GM11168 (cell line): ENCODE data around the gene DPP10.
"Not testable (repeated sequence)": the region's sequence is repeated elsewhere in the genome, so short reads cannot be mapped to it uniquely, and the experiment has no call there.

Source experiments
- in situ Hi-C: fragments of 300-500 bp; cut with MboI; formaldehyde crosslinking; loops from one replicate; pipeline ENCODE4 v1.12.0; 2022; ENCODE audit warnings: low sequenced_read_pairs; ENCODE audit not compliant: unreplicated experiment

Gene DPP10

GRCh38 chr2:115359550-115359949 lies 917.1 kb downstream of the DPP10 start:
- in situ Hi-C loops: no loop called here

GRCh38 chr2:115364093-115364492 lies 921.7 kb downstream of the DPP10 start:
- in situ Hi-C loops: no loop called here

GRCh38 chr2:115369400-115369799 lies 927.0 kb downstream of the DPP10 start:
- in situ Hi-C loops: no loop called here

- in situ Hi-C loops: no loop called here
These were observed 932.5 kb downstream of the DPP10 start for GRCh38 chr2:115374981-115375380.

- in situ Hi-C loops: no loop called here
These were observed 942.0 kb downstream of the DPP10 start for GRCh38 chr2:115384399-115384798.

GRCh38 chr2:115386465-115386864 lies 944.0 kb downstream of the DPP10 start:
- in situ Hi-C loops: no loop called here

- in situ Hi-C loops: no loop called here
These were observed 946.6 kb downstream of the DPP10 start for GRCh38 chr2:115389024-115389423.

GRCh38 chr2:115389898-115390565 lies 947.6 kb downstream of the DPP10 start:
- in situ Hi-C loops: no loop called here

GRCh38 chr2:115396579-115396978 lies 954.1 kb downstream of the DPP10 start:
- in situ Hi-C loops: no loop called here

GRCh38 chr2:115400940-115401339 lies 958.5 kb downstream of the DPP10 start:
- in situ Hi-C loops: no loop called here

- in situ Hi-C loops: no loop called here
These were observed 970.1 kb downstream of the DPP10 start for GRCh38 chr2:115412501-115412900.

GRCh38 chr2:115413791-115414190 lies 971.4 kb downstream of the DPP10 start:
- in situ Hi-C loops: no loop called here

- in situ Hi-C loops: no loop called here
These were observed 972.0 kb downstream of the DPP10 start for GRCh38 chr2:115414466-115414865.

- in situ Hi-C loops: no loop called here
These were observed 979.7 kb downstream of the DPP10 start for GRCh38 chr2:115422004-115422634.

- in situ Hi-C loops: no loop called here
These were observed 985.0 kb downstream of the DPP10 start for GRCh38 chr2:115427436-115427835.

GRCh38 chr2:115440746-115441145 lies 998.3 kb downstream of the DPP10 start:
- in situ Hi-C loops: not testable (repeated sequence)

GRCh38 chr2:115443539-115444185 lies 1001.2 kb downstream of the DPP10 start:
- in situ Hi-C loops: no loop called here

GRCh38 chr2:115460008-115460407 lies 1017.6 kb downstream of the DPP10 start:
- in situ Hi-C loops: no loop called here

- in situ Hi-C loops: no loop called here
These were observed 1038.3 kb downstream of the DPP10 start for GRCh38 chr2:115480741-115481140.

- in situ Hi-C loops: no loop called here
These were observed 1039.4 kb downstream of the DPP10 start for GRCh38 chr2:115481842-115482241.

GRCh38 chr2:115483666-115484065 lies 1041.2 kb downstream of the DPP10 start:
- in situ Hi-C loops: no loop called here

GRCh38 chr2:115484486-115484885 lies 1042.0 kb downstream of the DPP10 start:
- in situ Hi-C loops: no loop called here
